LNCAP (cell line): ENCODE data around the gene KRTAP10-11.
A peak's percentile ranks its signal among the peaks of the same experiment; 100 is the strongest.

Experiments used
- CTCF ChIP-seq: fragments of 450-650 bp; IDR thresholded peaks from 2 replicates; pipeline ENCODE4 v1.5.1; 2017; ENCODE audit warnings: mild to moderate bottlenecking

KRTAP10-11 gene

GRCh38 chr21:44618504-44618903, 27.7 kb upstream of the KRTAP10-11 start:
- peak; percentile 43 for TF ChIP-seq CTCF

- TF ChIP-seq CTCF = no peak
These were observed 27.3 kb upstream of the KRTAP10-11 start for GRCh38 chr21:44618909-44619308.

GRCh38 chr21:44619886-44620285, 26.3 kb upstream of the KRTAP10-11 start:
- no peak for TF ChIP-seq CTCF

GRCh38 chr21:44623575-44623974, 22.6 kb upstream of the KRTAP10-11 start:
- TF ChIP-seq CTCF = no peak

GRCh38 chr21:44625756-44626155, 20.5 kb upstream of the KRTAP10-11 start:
- TF ChIP-seq CTCF = no peak

- no peak for TF ChIP-seq CTCF
These were observed 20.0 kb upstream of the KRTAP10-11 start for GRCh38 chr21:44626262-44626661.

- no peak for TF ChIP-seq CTCF
These were observed 19.5 kb upstream of the KRTAP10-11 start, which contains the start of gene KRTAP10-9 for GRCh38 chr21:44626673-44627143. KRTAP10-9 (plus strand) TSS chr21:44627093; CDS start chr21:44627172, 79 bp downstream.
